Cardiac fibroblast (primary cell): ENCODE data around the gene CHAD.
A peak's percentile ranks its signal among the peaks of the same experiment; 100 is the strongest.

Source experiments
- DNase-seq, 2 donors: peaks; one replicate each; pipeline versions ENCODE4 v3.0.0 to v3.0.0-alpha.2; 2010; ENCODE audit warnings: low read depth in 2 of 2
- H3K4me3 ChIP-seq, 2 donors: replicated peaks in 1 of 2; 1 replicate in 1 of 2; 2 replicates in 1 of 2; pipeline ENCODE4 v1.5.1; 2011; ENCODE audit warnings: low read depth in 2 of 2, low read length in 2 of 2, mild to moderate bottlenecking in 2 of 2, moderate library complexity in 1 of 2
- TF ChIP-seq, protein P1 (sequence below): IDR thresholded peaks from one replicate; pipeline ENCODE4 v1.5.1; 2011; ENCODE audit warnings: low read depth, mild to moderate bottlenecking, low read length, inconsistent platforms

The CHAD gene

DNA sequence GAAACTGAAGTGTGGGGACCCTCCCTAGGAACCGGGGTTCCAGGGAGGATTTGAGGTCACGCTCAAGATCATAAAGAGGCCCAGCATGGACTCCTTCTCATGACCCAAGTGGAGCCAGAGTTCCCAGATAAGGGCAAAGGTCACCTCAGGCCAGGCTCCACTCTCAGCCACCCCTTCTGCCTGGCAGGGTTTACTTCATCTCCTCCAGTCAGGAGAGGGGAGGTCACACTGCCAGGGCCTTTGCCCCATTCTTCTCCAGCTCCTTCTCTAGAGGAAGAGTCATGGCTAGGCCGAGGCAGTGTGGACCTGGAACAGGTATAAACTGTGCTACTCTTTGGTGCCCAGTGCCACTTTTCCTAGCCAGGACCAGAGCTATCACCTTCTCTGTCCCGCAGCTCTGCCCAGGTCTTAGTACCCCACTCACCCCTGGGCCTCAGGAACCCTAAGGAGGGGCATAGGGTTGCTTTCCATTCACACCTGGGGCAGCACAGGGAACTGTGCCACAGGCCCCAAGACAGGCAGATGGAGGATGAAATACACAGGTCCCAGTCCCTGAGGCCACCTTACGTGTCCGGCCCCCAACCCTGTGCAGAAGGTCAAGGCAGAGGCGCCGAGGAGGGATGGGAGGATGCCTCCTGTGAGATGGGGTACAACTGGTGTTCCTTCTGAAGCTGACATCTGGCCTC lies 43.5 kb downstream of the CHAD start:
- no peak for DNase-seq
- TF ChIP-seq, protein P1, sequence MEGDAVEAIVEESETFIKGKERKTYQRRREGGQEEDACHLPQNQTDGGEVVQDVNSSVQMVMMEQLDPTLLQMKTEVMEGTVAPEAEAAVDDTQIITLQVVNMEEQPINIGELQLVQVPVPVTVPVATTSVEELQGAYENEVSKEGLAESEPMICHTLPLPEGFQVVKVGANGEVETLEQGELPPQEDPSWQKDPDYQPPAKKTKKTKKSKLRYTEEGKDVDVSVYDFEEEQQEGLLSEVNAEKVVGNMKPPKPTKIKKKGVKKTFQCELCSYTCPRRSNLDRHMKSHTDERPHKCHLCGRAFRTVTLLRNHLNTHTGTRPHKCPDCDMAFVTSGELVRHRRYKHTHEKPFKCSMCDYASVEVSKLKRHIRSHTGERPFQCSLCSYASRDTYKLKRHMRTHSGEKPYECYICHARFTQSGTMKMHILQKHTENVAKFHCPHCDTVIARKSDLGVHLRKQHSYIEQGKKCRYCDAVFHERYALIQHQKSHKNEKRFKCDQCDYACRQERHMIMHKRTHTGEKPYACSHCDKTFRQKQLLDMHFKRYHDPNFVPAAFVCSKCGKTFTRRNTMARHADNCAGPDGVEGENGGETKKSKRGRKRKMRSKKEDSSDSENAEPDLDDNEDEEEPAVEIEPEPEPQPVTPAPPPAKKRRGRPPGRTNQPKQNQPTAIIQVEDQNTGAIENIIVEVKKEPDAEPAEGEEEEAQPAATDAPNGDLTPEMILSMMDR, result no peak
- H3K4me3 ChIP-seq, result peak overlapping the region; percentile 72 to 74

DNA sequence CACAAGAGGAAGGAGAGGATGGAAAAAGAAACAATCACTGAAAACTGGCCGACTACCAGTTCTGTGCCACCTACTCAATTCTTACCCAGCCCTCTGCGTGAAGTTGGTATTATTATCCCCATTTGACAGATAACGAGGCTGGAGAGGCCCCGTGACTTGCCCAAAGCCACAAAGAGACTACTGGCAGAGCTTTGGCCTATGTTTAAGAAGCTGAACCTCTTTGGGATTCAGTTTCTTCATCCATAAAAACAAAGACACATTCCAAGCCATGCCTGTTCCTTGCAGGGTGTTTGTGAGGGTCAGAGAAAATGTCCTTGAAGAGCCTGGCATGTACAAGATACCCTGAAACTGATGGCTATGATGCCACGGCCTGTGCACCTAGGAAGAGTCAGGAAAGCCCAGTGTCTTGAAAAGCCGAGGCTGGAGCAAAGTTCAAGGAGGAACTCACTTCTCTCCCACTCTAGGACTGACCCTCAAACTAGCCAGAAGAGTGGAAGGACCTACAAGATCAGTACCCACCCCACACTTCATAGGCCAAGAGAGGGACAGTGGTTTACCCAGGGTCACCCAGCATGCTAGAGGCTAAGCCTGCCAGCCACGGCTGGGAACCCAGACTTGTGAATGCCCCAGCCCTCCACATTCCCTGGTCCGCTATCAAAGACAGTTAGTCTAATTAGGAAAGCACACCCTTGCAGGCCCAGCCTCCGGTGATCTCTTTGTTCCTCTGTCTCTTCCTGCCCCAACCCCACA lies 44.3 kb downstream of the CHAD start:
- no peak for DNase-seq
- TF ChIP-seq, protein P1, result no peak
- H3K4me3 ChIP-seq, result no peak overlapping the region

DNA sequence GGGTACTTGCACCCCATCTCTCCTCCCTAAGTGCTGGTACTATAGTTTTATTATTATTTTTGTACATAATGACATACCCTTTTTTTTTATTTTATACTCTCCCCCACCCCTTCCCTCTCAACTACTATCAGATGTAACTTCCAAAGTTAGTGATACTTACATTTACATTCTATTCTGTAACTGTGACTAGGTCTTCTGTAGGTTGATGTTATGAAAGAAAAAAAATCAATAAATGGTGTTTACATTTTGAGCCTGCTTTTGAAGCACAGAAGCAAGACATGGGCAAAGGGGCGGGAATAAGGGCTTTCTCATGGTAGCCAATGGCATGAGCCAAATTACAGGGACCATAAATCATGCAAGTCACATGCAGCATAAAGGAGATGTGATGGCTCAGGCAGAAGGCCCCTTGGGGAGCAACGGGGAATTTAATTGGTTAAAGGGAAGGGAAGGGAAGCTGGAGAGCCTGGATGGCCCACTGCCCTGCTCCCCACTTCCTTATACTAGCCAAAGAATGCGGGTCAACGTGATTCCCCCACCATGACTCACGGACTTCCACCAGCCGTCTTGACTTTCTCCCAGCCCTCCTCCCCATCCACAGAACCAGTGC lies 45.0 kb downstream of the CHAD start:
- H3K4me3 ChIP-seq, result no peak overlapping the region
- TF ChIP-seq, protein P1, result no peak
- DNase-seq, result peak; percentile 89 to 93

DNA sequence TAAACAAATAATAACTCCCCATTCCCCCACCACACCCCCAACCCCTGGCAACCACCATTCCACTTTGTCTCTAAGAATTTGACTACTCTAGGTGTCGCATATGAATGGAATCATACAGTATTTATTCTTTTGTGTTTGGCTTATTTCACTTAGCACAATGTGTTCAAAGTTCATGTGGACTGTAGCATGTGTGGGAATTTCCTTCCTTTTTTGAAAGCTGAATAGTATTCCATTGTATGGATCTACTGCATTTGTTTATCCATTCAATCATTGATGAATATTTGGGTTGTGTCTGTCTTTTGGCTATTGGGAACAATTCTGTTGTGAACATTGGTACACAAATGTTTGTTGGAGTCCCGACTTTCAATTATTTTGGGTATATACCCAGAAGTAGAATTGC lies 45.9 kb downstream of the CHAD start:
- TF ChIP-seq, protein P1, result no peak
- no peak for DNase-seq
- H3K4me3 ChIP-seq, result no peak overlapping the region

DNA sequence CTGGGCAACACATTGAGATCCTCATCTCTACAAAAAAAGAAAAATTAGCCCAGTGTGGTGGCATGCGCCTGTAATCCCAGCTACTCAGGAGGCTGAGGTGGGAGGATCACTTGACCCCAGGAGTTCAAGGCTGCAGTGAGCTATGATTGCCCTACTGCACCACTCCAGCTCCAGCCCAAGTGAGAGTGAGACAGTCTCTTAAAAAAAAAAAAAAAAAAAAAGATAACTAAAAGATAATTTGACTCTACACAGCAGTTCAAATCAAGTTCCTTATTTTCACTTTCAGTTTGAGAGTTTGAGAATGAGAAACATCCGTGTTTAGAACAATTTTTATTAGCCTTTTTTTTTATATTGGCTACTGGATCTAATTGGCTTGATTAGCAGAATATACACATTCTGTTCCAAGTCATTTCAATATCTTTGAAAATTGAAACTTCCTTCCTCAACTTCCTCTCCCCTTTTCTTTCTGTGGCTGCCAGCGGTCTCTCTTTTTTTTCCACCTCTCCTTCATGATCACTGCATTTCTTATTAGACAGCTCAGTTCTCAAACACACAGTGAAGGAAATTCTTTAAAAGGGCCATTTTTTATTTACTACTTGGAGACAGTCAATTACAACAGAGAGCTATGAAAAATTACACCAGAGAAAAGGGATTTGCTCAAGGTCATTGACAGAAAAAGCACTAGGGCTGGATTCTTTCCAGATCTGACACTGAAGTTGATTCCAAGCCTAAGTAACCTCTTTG lies 47.2 kb downstream of the CHAD start:
- peak; percentile 22 to 52 for DNase-seq
- H3K4me3 ChIP-seq, result peak overlapping the region in 1 of 2 donors; percentile 14

More for the DNA sequence above, 47.2 kb downstream of the CHAD start:
- TF ChIP-seq, protein P1, result no peak
